IMR-90 (cell line): ENCODE results near the gene AGBL3. TPM values are rescaled to one million over a fixed set of nuclear protein-coding genes. Genes with fewer than 3 reads are reported as not detected.

Source experiments
- ATAC-seq: fragments of 200-7000 bp; cut with Tn5 transposase; 2 replicates; pipeline ENCODE4 v1.9.1; 2020; ENCODE audit warnings: low read depth, mild to moderate bottlenecking, moderate library complexity
- BruUV-seq: library from RNA; stranded (reverse); fragments of 400-500 nt; replicated peaks from 2 replicates; lab custom pipeline; 2021; lab: Mats Ljungman, UMichigan
- CTCF ChIA-PET: fragments of 300-600 bp; formaldehyde crosslinking; extraction: SDS; loops from one replicate; lab custom pipeline; 2021; ENCODE audit warnings: antibody characterized with exemption; lab: Yijun Ruan, JAX
- POLR2A ChIA-PET: fragments of 300-600 bp; sonication (Branson Sonifier 250); formaldehyde crosslinking; loops from one replicate; lab custom pipeline; 2022; ENCODE audit warnings: antibody characterized with exemption; ENCODE audit not compliant: unreplicated experiment; lab: Charles Lee
- DNase-seq: peaks from one replicate; pipeline ENCODE4 v3.0.0; 2013
- H2AFZ ChIP-seq: replicated peaks from 2 replicates; pipeline ENCODE3; 2013; ENCODE audit warnings: low read length, mild to moderate bottlenecking; ENCODE audit not compliant: poor library complexity
- H2AK5ac ChIP-seq: 2 replicates; pipeline ENCODE4 v1.6.1; 2013; ENCODE audit warnings: low read depth, low read length, inconsistent platforms
- H2AK9ac ChIP-seq: replicated peaks from 2 replicates; pipeline ENCODE3; 2013; ENCODE audit warnings: mild to moderate bottlenecking, low read depth, low read length, moderate library complexity; ENCODE audit not compliant: poor library complexity
- H2BK120ac ChIP-seq: 2 replicates; pipeline ENCODE4 v1.6.1; 2013; ENCODE audit warnings: low read depth, low read length, inconsistent platforms
- H2BK15ac ChIP-seq: 3 replicates; pipeline ENCODE4 v1.6.1; 2013; ENCODE audit warnings: low read depth, low read length, inconsistent platforms
- H2BK20ac ChIP-seq: 2 replicates; pipeline ENCODE4 v1.6.1; 2013; ENCODE audit warnings: low read depth, mild to moderate bottlenecking, inconsistent platforms, low read length, moderate library complexity
- H2BK5ac ChIP-seq: 2 replicates; pipeline ENCODE4 v1.6.1; 2013; ENCODE audit warnings: mild to moderate bottlenecking, low read depth, low read length, inconsistent platforms; ENCODE audit not compliant: poor library complexity, severe bottlenecking
- H3K14ac ChIP-seq: replicated peaks from 2 replicates; pipeline ENCODE4 v1.6.1; 2013; ENCODE audit warnings: low read depth, low read length, inconsistent platforms
- H3K18ac ChIP-seq: 2 replicates; pipeline ENCODE4 v1.6.1; 2013; ENCODE audit warnings: low read depth, low read length, control low read depth
- H3K23ac ChIP-seq: 2 replicates; pipeline ENCODE4 v1.6.1; 2013; ENCODE audit warnings: low read depth, low read length, inconsistent platforms
- H3K27ac ChIP-seq: 2 replicates; pipeline ENCODE4 v1.5.1; 2013; ENCODE audit warnings: mild to moderate bottlenecking, control low read depth, low read length; ENCODE audit not compliant: insufficient read depth
- H3K27me3 ChIP-seq: 2 replicates; pipeline ENCODE4 v1.6.1; 2013; ENCODE audit warnings: low read length; ENCODE audit not compliant: control insufficient read depth, insufficient read depth
- H3K36me3 ChIP-seq: 2 replicates; pipeline ENCODE4 v1.6.1; 2013; ENCODE audit warnings: low read length, mixed read lengths; ENCODE audit not compliant: control insufficient read depth, insufficient read depth
- H3K4ac ChIP-seq: 2 replicates; pipeline ENCODE4 v1.6.1; 2013; ENCODE audit warnings: low read depth, low read length, inconsistent platforms
- H3K4me1 ChIP-seq: 2 replicates; pipeline ENCODE4 v1.6.1; 2013; ENCODE audit warnings: low read length, mixed read lengths; ENCODE audit not compliant: control insufficient read depth, insufficient read depth
- H3K4me2 ChIP-seq: 2 replicates; pipeline ENCODE4 v1.6.1; 2013; ENCODE audit warnings: low read depth, mild to moderate bottlenecking, control low read depth, low read length, moderate library complexity
- H3K4me3 ChIP-seq: 2 replicates; pipeline ENCODE4 v1.5.1; 2013; ENCODE audit warnings: low read depth, mild to moderate bottlenecking, control low read depth, low read length, moderate library complexity; ENCODE audit not compliant: insufficient read depth
- H3K56ac ChIP-seq: 2 replicates; pipeline ENCODE4 v1.6.1; 2013; ENCODE audit warnings: low read length, inconsistent platforms; ENCODE audit not compliant: insufficient read depth; ENCODE audit errors: extremely low read depth
- H3K79me1 ChIP-seq, 2 experiments: 2 replicates each; pipeline ENCODE4 v1.6.1; 2013; ENCODE audit warnings: low read length in 2 of 2, inconsistent platforms in 1 of 2, low read depth in 1 of 2
- H3K9ac ChIP-seq: 2 replicates; pipeline ENCODE4 v1.6.1; 2013; ENCODE audit warnings: low read depth, low read length, control low read depth
- H3K9me1 ChIP-seq: 2 replicates; pipeline ENCODE4 v1.6.1; 2013; ENCODE audit warnings: low read length, inconsistent platforms; ENCODE audit not compliant: insufficient read depth
- H3K9me3 ChIP-seq: 2 replicates; pipeline ENCODE4 v1.6.1; 2013; ENCODE audit warnings: low read length; ENCODE audit not compliant: control insufficient read depth, insufficient read depth
- H4K20me1 ChIP-seq: 2 replicates; pipeline ENCODE4 v1.6.1; 2013; ENCODE audit warnings: low read length, inconsistent platforms; ENCODE audit not compliant: insufficient read depth
- H4K5ac ChIP-seq: 2 replicates; pipeline ENCODE4 v1.6.1; 2013; ENCODE audit warnings: mild to moderate bottlenecking, low read depth, low read length, control low read depth
- H4K8ac ChIP-seq, 2 experiments: 2 replicates each; pipeline ENCODE4 v1.6.1; 2013; ENCODE audit warnings: low read depth in 2 of 2, low read length in 2 of 2, control low read depth in 1 of 2, inconsistent platforms in 1 of 2
- H4K91ac ChIP-seq: 2 replicates; pipeline ENCODE4 v1.6.1; 2013; ENCODE audit warnings: low read depth, low read length, inconsistent platforms; ENCODE audit not compliant: insufficient read depth
- BHLHE40 ChIP-seq: fragments of 150-350 bp; IDR thresholded peaks from 2 replicates; pipeline ENCODE4 v1.6.1; 2016; ENCODE audit warnings: mild to moderate bottlenecking, low read depth, low read length
- CEBPB ChIP-seq: IDR thresholded peaks from 2 replicates; pipeline ENCODE4 v1.6.1; 2012; ENCODE audit warnings: low read depth, low read length, improper control_type of control experiment
- CHD1 ChIP-seq: IDR thresholded peaks from 2 replicates; pipeline ENCODE4 v1.6.1; 2012; ENCODE audit warnings: low read depth, low read length, improper control_type of control experiment
- CTCF ChIP-seq: conservative IDR thresholded peaks from 2 replicates; pipeline ENCODE4 v1.5.1; 2012; ENCODE audit warnings: mild to moderate bottlenecking, low read depth, low read length, improper control_type of control experiment
- ELK1 ChIP-seq: fragments of 150-350 bp; IDR thresholded peaks from 2 replicates; pipeline ENCODE4 v1.6.1; 2016; ENCODE audit warnings: low read depth, mild to moderate bottlenecking, low read length, moderate library complexity, borderline replicate concordance
- MAZ ChIP-seq: IDR thresholded peaks from 2 replicates; pipeline ENCODE4 v1.6.1; 2012; ENCODE audit warnings: low read depth, mild to moderate bottlenecking, low read length, improper control_type of control experiment, moderate library complexity, borderline replicate concordance
- MXI1 ChIP-seq: IDR thresholded peaks from 2 replicates; pipeline ENCODE4 v1.6.1; 2012; ENCODE audit warnings: low read depth, mild to moderate bottlenecking, low read length, moderate library complexity, borderline replicate concordance
- NFE2L2 ChIP-seq: fragments of 150-350 bp; IDR thresholded peaks from 2 replicates; pipeline ENCODE4 v1.6.1; 2016; ENCODE audit warnings: low read depth, mild to moderate bottlenecking, low read length
- RAD21 ChIP-seq: IDR thresholded peaks from 2 replicates; pipeline ENCODE4 v1.6.1; 2012; ENCODE audit warnings: low read length, improper control_type of control experiment
- RCOR1 ChIP-seq: IDR thresholded peaks from 2 replicates; pipeline ENCODE4 v1.6.1; 2012; ENCODE audit warnings: mild to moderate bottlenecking, low read length, improper control_type of control experiment; ENCODE audit not compliant: insufficient replicate concordance
- RFX5 ChIP-seq: IDR thresholded peaks from 2 replicates; pipeline ENCODE4 v1.8.0; 2012; ENCODE audit warnings: low read depth, mild to moderate bottlenecking, low read length, moderate library complexity
- SMC3 ChIP-seq: fragments of 150-350 bp; IDR thresholded peaks from 2 replicates; pipeline ENCODE4 v1.6.1; 2016; ENCODE audit warnings: low read depth, mild to moderate bottlenecking, antibody characterized with exemption, low read length, moderate library complexity
- WGBS, 2 experiments: methylation state at CpG; one replicate each; pipeline versions ENCODE4 v1.1.5 to v1.1.7; 2013; ENCODE audit warnings: missing lambda C conversion rate in 2 of 2; ENCODE audit not compliant: insufficient read length in 1 of 2; ENCODE audit errors: extremely low coverage in 2 of 2; 5-methylcytosine and 5-hydroxymethylcytosine counted together
- dilution Hi-C: fragments of 300-500 bp; cut with HindIII; formaldehyde crosslinking; loops from one replicate; pipeline ENCODE4 v1.14.3; 2018; ENCODE audit warnings: low sequenced_read_pairs; ENCODE audit not compliant: unreplicated experiment
- in situ Hi-C: fragments of 300-500 bp; cut with MboI; formaldehyde crosslinking; loops from 3 replicates; pipeline ENCODE4 v1.14.3; 2019; ENCODE audit warnings: low sequenced_read_pairs, inconsistent platforms, mixed read lengths
- intact Hi-C: fragments of 100-400 bp; cut with micrococcal nuclease; formaldehyde crosslinking; loops from 2 replicates; pipeline ENCODE4 v1.10.0; 2022
- polyA plus RNA-seq, 3 experiments: library from polyadenylated mRNA; depleted of rRNA; stranded (reverse); fragments of >200 nt; gene quantifications; 2 replicates each; pipeline ENCODE4 v1.2.3, GENCODE V29; 2012; ENCODE audit warnings: low replicate concordance in 1 of 3
- total RNA-seq: library from RNA; depleted of rRNA; stranded (reverse); fragments of >200 nt; gene quantifications from 2 replicates; pipeline ENCODE4 v1.2.3, GENCODE V29; 2012
- TF ChIP-seq, protein P1 (sequence below): fragments of 150-350 bp; IDR thresholded peaks from 2 replicates; pipeline ENCODE4 v1.6.1; 2017; ENCODE audit warnings: mild to moderate bottlenecking, antibody characterized with exemption, low read length, low read depth

Gene AGBL3
- total and polyA plus RNA-seq, 2 of the 4 experiments (the other 2 are of a cell fraction), result 0.18 to 0.65 TPM

DNA sequence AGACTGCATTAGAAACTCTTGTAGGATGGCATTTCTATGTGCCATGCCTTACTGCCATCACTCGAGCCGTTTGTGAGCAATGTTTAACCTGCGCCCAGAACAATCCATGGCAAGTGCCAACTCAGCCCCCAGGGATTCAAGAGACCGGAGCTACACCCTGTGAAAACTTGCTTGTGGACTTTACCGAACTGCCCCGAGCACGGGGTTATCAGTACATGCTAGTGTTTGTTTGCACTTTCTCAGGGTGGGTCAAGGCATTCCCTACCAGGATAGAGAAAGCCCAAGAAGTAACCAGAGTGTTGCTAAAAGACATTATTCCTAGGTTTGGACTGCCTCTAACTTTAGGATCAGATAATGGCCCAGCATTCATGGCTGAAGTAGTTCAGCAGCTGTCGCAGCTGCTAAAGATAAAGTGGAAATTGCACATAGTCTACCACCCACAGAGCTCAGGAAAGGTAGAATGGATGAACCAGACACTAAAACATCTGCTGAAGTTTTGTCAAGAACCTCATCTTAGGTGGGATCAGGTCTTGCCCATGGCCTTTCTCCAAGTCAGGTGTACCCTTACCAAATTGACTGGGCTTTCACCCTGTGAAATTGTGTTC, 193.1 kb downstream of the AGBL3 start:
- DNase-seq (no peak), ATAC-seq (no peak)
- H4K5ac ChIP-seq, result no peak overlapping the region
- no peak overlapping the region for H3K9ac ChIP-seq
- H2AK9ac ChIP-seq, result no peak overlapping the region
- H3K9me3 ChIP-seq, result peaks cover 42% of the 10 kb centered on the region
- no peak overlapping the region for H3K14ac ChIP-seq
- no peak overlapping the region for H4K8ac ChIP-seq
- no peaks in the 10 kb centered on the region for H4K20me1 ChIP-seq
- no peak overlapping the region for H3K18ac ChIP-seq
- no peak overlapping the region for H2BK120ac ChIP-seq
- H4K91ac ChIP-seq, result no peak overlapping the region
- no peak overlapping the region for H2BK15ac ChIP-seq
- POLR2A ChIA-PET, result no interaction called here
- H2AFZ ChIP-seq, result no peak overlapping the region
- H3K9me1 ChIP-seq, result no peaks in the 10 kb centered on the region; the same call in 1 of the 2 replicates
- no peak overlapping the region for H2AK5ac ChIP-seq
- H3K27ac ChIP-seq, result no peak overlapping the region
- intact Hi-C loops, result no loop called here
- H3K79me1 ChIP-seq, result no peaks in the 10 kb centered on the region
- WGBS, 2 experiments, result 89% methylated on average over 7 of the region's 8 CpGs; no CpG with 5 or more reads in 1 of the 2 experiments
- H3K23ac ChIP-seq, result no peak overlapping the region
- H3K56ac ChIP-seq, result no peak overlapping the region
- no peaks in the 10 kb centered on the region for H3K27me3 ChIP-seq
- no peaks in the 10 kb centered on the region for H3K4me1 ChIP-seq
- dilution Hi-C loops, result no loop called here
- H2BK5ac ChIP-seq, result no peak overlapping the region
- H3K4me2 ChIP-seq, result no peak overlapping the region
- no peak overlapping the region for H2BK20ac ChIP-seq
- no peak overlapping the region for H3K4me3 ChIP-seq
- in situ Hi-C loops, result no loop called here
- H3K4ac ChIP-seq, result no peak overlapping the region
- BruUV-seq, result no TSS peak
- TF ChIP-seq NFE2L2 (no peak), SMC3 (no peak), MAZ (no peak), RCOR1 (no peak), ELK1 (no peak), RAD21 (no peak), BHLHE40 (no peak), CEBPB (no peak), MXI1 (no peak), RFX5 (no peak), CHD1 (no peak), CTCF (no peak)
- TF ChIP-seq, protein P1, sequence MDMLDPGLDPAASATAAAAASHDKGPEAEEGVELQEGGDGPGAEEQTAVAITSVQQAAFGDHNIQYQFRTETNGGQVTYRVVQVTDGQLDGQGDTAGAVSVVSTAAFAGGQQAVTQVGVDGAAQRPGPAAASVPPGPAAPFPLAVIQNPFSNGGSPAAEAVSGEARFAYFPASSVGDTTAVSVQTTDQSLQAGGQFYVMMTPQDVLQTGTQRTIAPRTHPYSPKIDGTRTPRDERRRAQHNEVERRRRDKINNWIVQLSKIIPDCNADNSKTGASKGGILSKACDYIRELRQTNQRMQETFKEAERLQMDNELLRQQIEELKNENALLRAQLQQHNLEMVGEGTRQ, result no peak
- CTCF ChIA-PET, result interaction anchor here (0.6 kb wide), 1 partner anchor 25 kb away, joined by 3 read pairs; no protein-coding TSS in a partner anchor
- peaks cover 15% of the 10 kb centered on the region for H3K36me3 ChIP-seq
